Neural crest cell (in vitro differentiated cells): ENCODE measurements around the gene ZSCAN21. TPM values are rescaled to one million over a fixed set of nuclear protein-coding genes. Genes with fewer than 3 reads are reported as not detected.
A peak's percentile ranks its signal among the peaks of the same experiment; 100 is the strongest.
"Not testable (repeated sequence)": the region's sequence is repeated elsewhere in the genome, so short reads cannot be mapped to it uniquely, and the experiment has no call there.

Experiments used
- DNase-seq: peaks from one replicate; pipeline ENCODE4 v3.0.0; 2021; ENCODE audit warnings: low read depth, mixed read lengths, low spot score
- H3K27ac Mint-ChIP-seq: one replicate; pipeline ENCODE4 v1.8.0; 2021; ENCODE audit warnings: mild to moderate bottlenecking, mixed read lengths; ENCODE audit not compliant: unreplicated experiment
- H3K27me3 Mint-ChIP-seq: 2 replicates; pipeline ENCODE4 v1.8.0; 2021; ENCODE audit warnings: low read depth, mild to moderate bottlenecking, mixed read lengths
- H3K36me3 Mint-ChIP-seq: 2 replicates; pipeline ENCODE4 v1.8.0; 2021; ENCODE audit warnings: low read depth, mild to moderate bottlenecking, mixed read lengths
- H3K4me1 Mint-ChIP-seq: 2 replicates; pipeline ENCODE4 v1.8.0; 2021; ENCODE audit warnings: mixed read lengths
- H3K4me3 Mint-ChIP-seq: one replicate; pipeline ENCODE4 v1.8.0; 2021; ENCODE audit warnings: mild to moderate bottlenecking, mixed read lengths
- H3K9me3 Mint-ChIP-seq: 2 replicates; pipeline ENCODE4 v1.8.0; 2021; ENCODE audit warnings: mixed read lengths
- long read RNA-seq: library from polyadenylated mRNA; unstranded; transcript quantifications from one replicate; pipeline ENCODE4 v2.0.0, GENCODE V29; 2020
- total RNA-seq: library from RNA; stranded (reverse); gene quantifications from 2 replicates; pipeline ENCODE4 v1.2.1, GENCODE V29; 2021
- TF ChIP-seq, protein P1 (sequence below): fragments of 200-600 bp; sonication (generic); conservative IDR thresholded peaks from 2 replicates; pipeline ENCODE4 v1.5.0; 2021; ENCODE audit warnings: antibody characterized with exemption, mild to moderate bottlenecking

Gene ZSCAN21
- 19.3 and 20.3 TPM in 2 replicates for total RNA-seq
- long read RNA-seq, transcript ZSCAN21-201 (4 exons, 2,005 nt), result major isoform, 24 of 47 reads
- long read RNA-seq, partial matches to known transcripts, result 2 of 47 reads
- long read RNA-seq, other reads (novel, unspliced or antisense), result 20 of 47 reads

DNA sequence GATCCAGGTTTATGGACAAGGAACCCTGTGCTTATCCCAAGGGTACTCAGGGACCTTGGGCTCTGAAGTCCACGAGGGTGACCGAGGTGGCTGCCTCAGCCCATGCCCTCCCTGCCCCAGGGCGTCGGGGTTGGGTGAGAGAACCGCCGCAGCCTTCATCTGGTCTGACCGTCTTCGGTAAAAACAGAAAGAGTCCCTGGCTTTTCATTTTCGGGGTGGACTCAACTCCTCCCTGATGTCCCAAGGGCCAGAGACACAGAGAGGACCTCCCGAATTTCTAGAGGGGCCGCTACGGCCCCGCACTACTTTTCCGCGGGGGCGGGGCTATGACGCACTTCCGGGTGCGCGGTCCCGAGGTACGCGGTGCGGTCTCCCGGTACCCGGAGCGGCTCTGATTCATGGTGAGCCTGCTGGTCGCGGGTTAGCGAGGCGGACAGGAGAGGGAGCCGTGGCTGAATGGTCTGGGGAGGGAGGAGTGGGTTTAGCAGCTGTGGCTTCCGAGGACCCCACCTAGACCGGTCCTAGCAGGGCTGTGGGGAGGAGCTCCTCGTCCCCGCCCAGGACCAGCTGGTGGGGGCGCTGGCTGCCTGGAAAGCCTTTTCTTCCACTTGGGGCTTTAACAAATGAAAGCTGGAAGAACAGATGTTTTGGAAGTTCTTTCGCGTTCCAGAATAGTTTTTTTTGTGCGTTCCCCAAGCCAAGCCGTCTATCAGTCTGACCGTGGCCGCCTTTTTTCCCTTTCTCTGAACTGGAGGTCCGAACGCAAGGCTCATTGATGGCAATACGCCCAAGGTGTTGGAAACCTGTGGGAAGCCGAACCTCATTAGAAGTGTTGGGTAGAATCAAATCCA is at the start of gene ZSCAN21:
ZSCAN21 (plus strand) TSS at position 334 of the 851 bp plus-strand sequence. CDS start 7,233 bp downstream, outside the sequence.
- H3K4me1 Mint-ChIP-seq, result peaks cover 25% of the 10 kb centered on the region
- H3K27ac Mint-ChIP-seq, result peak within 1 kb of the TSS; percentile 98
- no peaks in the 10 kb centered on the region for H3K27me3 Mint-ChIP-seq
- H3K4me3 Mint-ChIP-seq, result peak within 1 kb of the TSS; percentile 96
- no peaks in the 10 kb centered on the region for H3K36me3 Mint-ChIP-seq
- TF ChIP-seq, protein P1, sequence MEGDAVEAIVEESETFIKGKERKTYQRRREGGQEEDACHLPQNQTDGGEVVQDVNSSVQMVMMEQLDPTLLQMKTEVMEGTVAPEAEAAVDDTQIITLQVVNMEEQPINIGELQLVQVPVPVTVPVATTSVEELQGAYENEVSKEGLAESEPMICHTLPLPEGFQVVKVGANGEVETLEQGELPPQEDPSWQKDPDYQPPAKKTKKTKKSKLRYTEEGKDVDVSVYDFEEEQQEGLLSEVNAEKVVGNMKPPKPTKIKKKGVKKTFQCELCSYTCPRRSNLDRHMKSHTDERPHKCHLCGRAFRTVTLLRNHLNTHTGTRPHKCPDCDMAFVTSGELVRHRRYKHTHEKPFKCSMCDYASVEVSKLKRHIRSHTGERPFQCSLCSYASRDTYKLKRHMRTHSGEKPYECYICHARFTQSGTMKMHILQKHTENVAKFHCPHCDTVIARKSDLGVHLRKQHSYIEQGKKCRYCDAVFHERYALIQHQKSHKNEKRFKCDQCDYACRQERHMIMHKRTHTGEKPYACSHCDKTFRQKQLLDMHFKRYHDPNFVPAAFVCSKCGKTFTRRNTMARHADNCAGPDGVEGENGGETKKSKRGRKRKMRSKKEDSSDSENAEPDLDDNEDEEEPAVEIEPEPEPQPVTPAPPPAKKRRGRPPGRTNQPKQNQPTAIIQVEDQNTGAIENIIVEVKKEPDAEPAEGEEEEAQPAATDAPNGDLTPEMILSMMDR, result no peak
- H3K9me3 Mint-ChIP-seq, result no peaks in the 10 kb centered on the region
- peak; percentile 71 for DNase-seq

DNA sequence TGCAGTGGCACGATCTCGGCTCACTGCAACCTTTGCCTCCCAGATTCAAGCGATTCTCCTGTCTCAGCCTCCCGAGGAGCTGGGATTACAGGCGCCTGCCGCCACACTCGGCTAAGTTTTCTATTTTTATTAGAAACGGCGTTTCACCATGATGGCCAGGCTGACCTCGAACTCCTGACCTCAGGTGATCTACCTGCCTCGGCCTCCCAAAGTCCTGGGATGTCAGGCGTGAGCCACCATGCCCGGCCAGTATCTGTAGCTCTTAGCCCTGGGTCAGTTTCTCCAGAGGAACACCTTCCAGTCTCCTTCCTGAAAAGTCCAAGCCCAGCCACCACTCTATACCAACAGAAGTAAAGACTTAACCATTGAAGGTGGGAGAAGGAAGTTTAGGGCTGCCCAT is 49.3 kb upstream of the ZSCAN21 start:
- Mint-ChIP-seq H3K36me3 (no peaks in the 10 kb centered on the region), H3K4me1 (peaks cover 14% of the 10 kb centered on the region), H3K27me3 (peaks cover 5% of the 10 kb centered on the region), H3K27ac (no peak overlapping the region), H3K9me3 (no peaks in the 10 kb centered on the region), H3K4me3 (no peak overlapping the region)
- DNase-seq, result no peak
- TF ChIP-seq, protein P1, result no peak

DNA sequence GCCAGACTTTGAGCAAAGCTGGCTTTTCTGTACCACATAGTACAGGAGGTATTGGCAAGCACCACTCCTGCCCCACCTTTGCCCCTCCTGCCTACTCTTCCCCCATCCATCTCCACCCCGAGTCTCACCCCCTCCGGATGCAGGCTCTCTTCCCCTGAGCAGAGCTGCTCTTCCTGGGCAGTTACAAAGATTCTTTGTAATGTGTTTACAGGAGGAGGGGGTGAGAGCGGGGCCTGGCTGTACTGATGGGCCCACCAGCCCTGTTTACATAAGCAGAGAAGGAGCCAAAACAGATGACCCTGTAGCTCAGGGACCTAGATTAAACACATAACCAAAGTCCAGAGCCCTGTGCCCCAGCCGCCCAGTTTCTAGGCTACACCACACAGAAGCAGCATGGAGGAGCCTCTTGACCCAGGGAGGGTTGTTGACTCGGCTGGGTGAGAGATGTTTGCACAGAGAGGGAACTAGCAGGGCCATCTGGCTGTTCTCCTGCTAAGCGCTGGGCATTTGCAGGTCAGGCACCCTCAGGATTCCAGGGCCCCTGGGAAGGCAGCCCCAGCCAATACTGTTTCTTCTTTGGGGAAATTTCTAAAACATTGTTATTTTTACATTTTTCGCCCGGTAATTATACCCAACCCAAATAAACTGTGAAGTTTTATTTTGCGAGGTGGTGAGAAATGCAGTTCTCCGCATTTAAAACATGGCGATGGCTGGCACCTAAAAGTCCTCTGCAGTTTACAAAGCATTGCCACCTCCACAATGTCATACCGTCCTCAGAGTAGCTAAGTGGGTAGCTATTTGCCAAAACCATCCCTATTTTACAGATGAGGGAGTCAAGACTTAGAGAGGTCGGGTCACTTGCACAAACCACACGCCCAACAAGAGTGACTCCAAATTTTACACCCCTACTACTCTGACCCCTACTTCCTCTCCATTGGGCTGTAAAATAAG is 45.6 kb upstream of the ZSCAN21 start:
- no peaks in the 10 kb centered on the region for H3K36me3 Mint-ChIP-seq
- no peaks in the 10 kb centered on the region for H3K9me3 Mint-ChIP-seq
- peak overlapping the region; percentile 61 for H3K27ac Mint-ChIP-seq
- DNase-seq, result no peak
- H3K4me1 Mint-ChIP-seq, result peaks cover 14% of the 10 kb centered on the region
- TF ChIP-seq, protein P1, result no peak
- peaks cover 10% of the 10 kb centered on the region for H3K27me3 Mint-ChIP-seq
- peak overlapping the region; percentile 77 for H3K4me3 Mint-ChIP-seq

DNA sequence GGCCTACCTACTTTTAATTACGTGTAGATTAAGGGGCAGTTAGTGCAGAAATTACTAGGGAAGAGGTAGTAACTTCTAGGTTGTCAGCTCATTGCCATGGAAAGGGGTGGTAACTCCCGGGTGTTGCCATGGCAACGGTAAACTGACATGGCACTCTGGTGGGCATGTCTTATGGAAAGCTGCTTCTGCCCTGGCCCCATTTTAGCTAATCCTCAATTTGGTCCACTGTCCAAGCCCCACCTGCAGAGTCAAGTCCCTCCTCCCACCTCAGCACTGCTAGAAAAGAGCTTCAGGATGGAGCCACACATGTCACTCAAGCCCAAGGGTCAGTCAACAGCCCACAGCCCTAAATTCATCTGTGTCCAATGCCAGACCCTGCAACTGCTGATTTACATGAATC is 41.7 kb upstream of the ZSCAN21 start:
- H3K4me1 Mint-ChIP-seq, result peaks cover 14% of the 10 kb centered on the region
- H3K36me3 Mint-ChIP-seq, result no peaks in the 10 kb centered on the region
- H3K9me3 Mint-ChIP-seq, result no peaks in the 10 kb centered on the region
- H3K27ac Mint-ChIP-seq, result no peak overlapping the region
- H3K4me3 Mint-ChIP-seq, result no peak overlapping the region
- no peak for DNase-seq
- H3K27me3 Mint-ChIP-seq, result peaks cover 21% of the 10 kb centered on the region
- TF ChIP-seq, protein P1, result no peak

DNA sequence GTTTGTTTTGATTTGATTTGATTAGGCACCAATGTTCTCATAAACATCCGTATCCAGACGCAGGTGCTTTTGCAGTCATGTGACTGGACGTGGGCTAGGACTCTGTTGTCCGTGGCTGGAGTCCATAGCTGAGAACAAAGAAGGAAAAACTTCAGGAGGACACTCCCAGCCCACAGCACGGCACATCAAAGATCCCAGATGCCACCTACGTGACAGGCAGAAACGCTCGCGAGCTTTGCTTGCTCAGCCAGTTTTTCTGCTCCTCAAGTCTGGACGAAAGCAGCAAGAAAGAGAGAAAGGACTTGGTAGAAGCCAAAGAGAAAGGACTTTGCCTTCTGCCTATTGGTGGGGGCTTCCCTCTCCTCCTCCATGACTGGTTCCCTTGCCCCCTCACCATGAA is 41.0 kb upstream of the ZSCAN21 start:
- TF ChIP-seq, protein P1, result no peak
- Mint-ChIP-seq H3K4me3 (no peak overlapping the region), H3K4me1 (peaks cover 11% of the 10 kb centered on the region), H3K27ac (peak overlapping the region; percentile 75), H3K9me3 (no peaks in the 10 kb centered on the region), H3K27me3 (peaks cover 21% of the 10 kb centered on the region), H3K36me3 (no peaks in the 10 kb centered on the region)
- DNase-seq, result no peak

DNA sequence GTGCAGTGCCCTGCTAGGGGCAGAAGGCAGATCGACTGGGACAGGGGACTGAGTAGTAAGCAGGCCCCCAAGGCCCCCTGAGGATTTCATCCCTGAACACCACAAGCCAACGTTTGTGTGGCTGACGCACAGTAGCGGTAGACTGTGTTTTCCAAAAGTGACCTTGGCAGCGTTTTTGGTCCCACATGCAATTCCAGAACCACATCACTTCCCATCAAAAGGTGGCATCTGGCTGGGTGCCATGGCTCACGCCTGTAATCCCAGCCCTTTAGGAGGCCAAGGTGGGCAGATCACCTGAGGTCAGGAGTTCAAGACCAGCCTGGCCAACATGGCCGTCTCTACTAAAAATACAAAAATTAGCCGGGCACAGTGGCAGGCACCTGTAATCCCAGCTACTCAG is 39.6 kb upstream of the ZSCAN21 start:
- H3K27ac Mint-ChIP-seq, DNase-seq, H3K36me3 Mint-ChIP-seq, H3K4me1 Mint-ChIP-seq, H3K9me3 Mint-ChIP-seq, H3K4me3 Mint-ChIP-seq: not testable (repeated sequence)
- peaks cover 21% of the 10 kb centered on the region for H3K27me3 Mint-ChIP-seq
